ENCODE measurements around the gene PPP2R5A.

GRCh38 chr1:212242985-212243308 is 42.3 kb upstream of the PPP2R5A start:
- TF ChIP-seq, protein P1, sequence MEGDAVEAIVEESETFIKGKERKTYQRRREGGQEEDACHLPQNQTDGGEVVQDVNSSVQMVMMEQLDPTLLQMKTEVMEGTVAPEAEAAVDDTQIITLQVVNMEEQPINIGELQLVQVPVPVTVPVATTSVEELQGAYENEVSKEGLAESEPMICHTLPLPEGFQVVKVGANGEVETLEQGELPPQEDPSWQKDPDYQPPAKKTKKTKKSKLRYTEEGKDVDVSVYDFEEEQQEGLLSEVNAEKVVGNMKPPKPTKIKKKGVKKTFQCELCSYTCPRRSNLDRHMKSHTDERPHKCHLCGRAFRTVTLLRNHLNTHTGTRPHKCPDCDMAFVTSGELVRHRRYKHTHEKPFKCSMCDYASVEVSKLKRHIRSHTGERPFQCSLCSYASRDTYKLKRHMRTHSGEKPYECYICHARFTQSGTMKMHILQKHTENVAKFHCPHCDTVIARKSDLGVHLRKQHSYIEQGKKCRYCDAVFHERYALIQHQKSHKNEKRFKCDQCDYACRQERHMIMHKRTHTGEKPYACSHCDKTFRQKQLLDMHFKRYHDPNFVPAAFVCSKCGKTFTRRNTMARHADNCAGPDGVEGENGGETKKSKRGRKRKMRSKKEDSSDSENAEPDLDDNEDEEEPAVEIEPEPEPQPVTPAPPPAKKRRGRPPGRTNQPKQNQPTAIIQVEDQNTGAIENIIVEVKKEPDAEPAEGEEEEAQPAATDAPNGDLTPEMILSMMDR (IDR thresholded peaks at IDR 0.05), result no peak
- TF ChIP-seq POLR2A (IDR thresholded peaks at IDR 0.05), result no peak
